Neural crest cell (in vitro differentiated cells): ENCODE results near the gene F3. TPM values are rescaled to one million over a fixed set of nuclear protein-coding genes. Genes with fewer than 3 reads are reported as not detected.

Experiments
- DNase-seq: peaks from one replicate; pipeline ENCODE4 v3.0.0; 2021; ENCODE audit warnings: low read depth, mixed read lengths, low spot score
- H3K27ac Mint-ChIP-seq: one replicate; pipeline ENCODE4 v1.8.0; 2021; ENCODE audit warnings: mild to moderate bottlenecking, mixed read lengths; ENCODE audit not compliant: unreplicated experiment
- H3K27me3 Mint-ChIP-seq: 2 replicates; pipeline ENCODE4 v1.8.0; 2021; ENCODE audit warnings: low read depth, mild to moderate bottlenecking, mixed read lengths
- H3K36me3 Mint-ChIP-seq: 2 replicates; pipeline ENCODE4 v1.8.0; 2021; ENCODE audit warnings: low read depth, mild to moderate bottlenecking, mixed read lengths
- H3K4me1 Mint-ChIP-seq: 2 replicates; pipeline ENCODE4 v1.8.0; 2021; ENCODE audit warnings: mixed read lengths
- H3K4me3 Mint-ChIP-seq: one replicate; pipeline ENCODE4 v1.8.0; 2021; ENCODE audit warnings: mild to moderate bottlenecking, mixed read lengths
- H3K9me3 Mint-ChIP-seq: 2 replicates; pipeline ENCODE4 v1.8.0; 2021; ENCODE audit warnings: mixed read lengths
- long read RNA-seq: library from polyadenylated mRNA; unstranded; transcript quantifications from one replicate; pipeline ENCODE4 v2.0.0, GENCODE V29; 2020
- total RNA-seq: library from RNA; stranded (reverse); gene quantifications from 2 replicates; pipeline ENCODE4 v1.2.1, GENCODE V29; 2021
- TF ChIP-seq, protein P1 (sequence below): fragments of 200-600 bp; sonication (generic); conservative IDR thresholded peaks from 2 replicates; pipeline ENCODE4 v1.5.0; 2021; ENCODE audit warnings: antibody characterized with exemption, mild to moderate bottlenecking

Gene F3
- 4.4 and 4.6 TPM in 2 replicates for total RNA-seq
- long read RNA-seq, partial matches to known transcripts = 0 of 1 reads
- long read RNA-seq, other reads (novel, unspliced or antisense) = 0 of 1 reads

GRCh38 chr1:94541246-94542087 lies at the start of gene F3:
Gene F3, minus strand, starts transcription at chr1:94541759. Its CDS starts 123 bp downstream, at chr1:94541636.
- Mint-ChIP-seq H3K27ac (peak within 1 kb of the TSS; percentile 79), H3K4me1 (peaks cover 40% of the 10 kb centered on the region), H3K36me3 (peaks cover 4% of the 10 kb centered on the region), H3K9me3 (no peaks in the 10 kb centered on the region), H3K4me3 (peak within 1 kb of the TSS; percentile 93), H3K27me3 (peaks cover 49% of the 10 kb centered on the region)
- TF ChIP-seq, protein P1, sequence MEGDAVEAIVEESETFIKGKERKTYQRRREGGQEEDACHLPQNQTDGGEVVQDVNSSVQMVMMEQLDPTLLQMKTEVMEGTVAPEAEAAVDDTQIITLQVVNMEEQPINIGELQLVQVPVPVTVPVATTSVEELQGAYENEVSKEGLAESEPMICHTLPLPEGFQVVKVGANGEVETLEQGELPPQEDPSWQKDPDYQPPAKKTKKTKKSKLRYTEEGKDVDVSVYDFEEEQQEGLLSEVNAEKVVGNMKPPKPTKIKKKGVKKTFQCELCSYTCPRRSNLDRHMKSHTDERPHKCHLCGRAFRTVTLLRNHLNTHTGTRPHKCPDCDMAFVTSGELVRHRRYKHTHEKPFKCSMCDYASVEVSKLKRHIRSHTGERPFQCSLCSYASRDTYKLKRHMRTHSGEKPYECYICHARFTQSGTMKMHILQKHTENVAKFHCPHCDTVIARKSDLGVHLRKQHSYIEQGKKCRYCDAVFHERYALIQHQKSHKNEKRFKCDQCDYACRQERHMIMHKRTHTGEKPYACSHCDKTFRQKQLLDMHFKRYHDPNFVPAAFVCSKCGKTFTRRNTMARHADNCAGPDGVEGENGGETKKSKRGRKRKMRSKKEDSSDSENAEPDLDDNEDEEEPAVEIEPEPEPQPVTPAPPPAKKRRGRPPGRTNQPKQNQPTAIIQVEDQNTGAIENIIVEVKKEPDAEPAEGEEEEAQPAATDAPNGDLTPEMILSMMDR = peak; percentile 36
- DNase-seq = peak; percentile 56

- no peak for DNase-seq
- no peaks in the 10 kb centered on the region for H3K9me3 Mint-ChIP-seq
- H3K36me3 Mint-ChIP-seq = no peaks in the 10 kb centered on the region
- H3K27me3 Mint-ChIP-seq = no peaks in the 10 kb centered on the region
- peaks cover 70% of the 10 kb centered on the region for H3K4me1 Mint-ChIP-seq
- H3K4me3 Mint-ChIP-seq = peak overlapping the region; percentile 39
- H3K27ac Mint-ChIP-seq = peak overlapping the region; percentile 85
- TF ChIP-seq, protein P1 = no peak
Observed at GRCh38 chr1:94590203-94591137, 48.9 kb upstream of the F3 start.

- TF ChIP-seq, protein P1 = no peak
- no peak for DNase-seq
- no peak overlapping the region for H3K4me3 Mint-ChIP-seq
- H3K4me1 Mint-ChIP-seq = peaks cover 65% of the 10 kb centered on the region
- H3K27me3 Mint-ChIP-seq = no peaks in the 10 kb centered on the region
- H3K27ac Mint-ChIP-seq = peak overlapping the region; percentile 1
- H3K9me3 Mint-ChIP-seq = no peaks in the 10 kb centered on the region
- H3K36me3 Mint-ChIP-seq = no peaks in the 10 kb centered on the region
Observed at GRCh38 chr1:94589728-94590127, 48.2 kb upstream of the F3 start.

- Mint-ChIP-seq H3K4me1 (peaks cover 13% of the 10 kb centered on the region), H3K27ac (no peak overlapping the region), H3K9me3 (peaks cover 20% of the 10 kb centered on the region), H3K27me3 (no peaks in the 10 kb centered on the region), H3K4me3 (no peak overlapping the region), H3K36me3 (peaks cover 15% of the 10 kb centered on the region)
- TF ChIP-seq, protein P1 = no peak
- DNase-seq = no peak
Observed at GRCh38 chr1:94582565-94582964, 41.0 kb upstream of the F3 start.

DNA sequence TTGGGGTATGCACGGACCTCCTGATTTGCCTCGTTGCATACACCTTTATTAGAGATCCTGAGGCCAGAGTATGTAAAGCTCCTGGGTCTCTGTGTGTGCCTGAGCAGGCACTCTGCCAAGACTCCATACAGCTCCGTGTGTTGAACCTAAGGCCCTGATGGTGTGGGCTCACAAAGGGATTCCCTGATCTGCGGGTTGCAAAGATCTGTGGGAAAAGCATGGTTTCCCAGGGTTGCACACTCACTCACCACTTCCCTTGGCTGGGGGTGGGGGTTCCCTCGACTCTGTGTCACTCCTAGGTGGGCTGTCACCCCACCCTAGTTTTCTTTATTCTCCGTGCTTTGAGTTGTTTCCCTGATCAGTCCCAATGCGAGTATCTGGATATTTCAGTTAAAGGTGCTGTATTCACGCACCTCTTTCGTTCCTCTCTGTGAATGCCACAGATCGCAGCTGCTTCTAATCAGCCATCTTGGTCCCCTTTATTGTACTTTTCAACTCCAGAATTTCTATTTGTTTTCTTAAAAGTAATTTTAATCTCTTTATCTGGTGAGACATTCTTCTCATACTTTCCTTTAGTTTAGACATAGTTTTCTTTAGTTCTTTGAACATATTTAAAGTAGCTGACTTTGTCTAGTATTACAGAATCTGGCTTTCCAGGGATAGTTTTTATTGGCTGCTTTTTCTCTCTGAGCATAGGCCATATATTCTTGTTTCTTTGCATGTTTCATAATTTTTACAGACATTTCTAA lies 39.0 kb upstream of the F3 start:
- Mint-ChIP-seq H3K9me3 (peaks cover 27% of the 10 kb centered on the region), H3K4me1 (peaks cover 4% of the 10 kb centered on the region), H3K4me3 (no peak overlapping the region), H3K27me3 (no peaks in the 10 kb centered on the region), H3K36me3 (peaks cover 22% of the 10 kb centered on the region), H3K27ac (no peak overlapping the region)
- TF ChIP-seq, protein P1 = no peak
- no peak for DNase-seq
